WI38 (cell line): ENCODE measurements around the gene INPP5D.
"Not testable (repeated sequence)": the region's sequence is repeated elsewhere in the genome, so short reads cannot be mapped to it uniquely, and the experiment has no call there.

Experiments used
- H3K4me3 ChIP-seq: 2 replicates; pipeline ENCODE4 v1.5.1; 2011; ENCODE audit warnings: low read depth, mild to moderate bottlenecking, control low read depth, low read length
- CTCF ChIP-seq: IDR thresholded peaks from 2 replicates; pipeline ENCODE4 v1.5.1; 2012; ENCODE audit warnings: low read depth, mild to moderate bottlenecking, control low read depth, low read length

The INPP5D gene

GRCh38 chr2:233096006-233096405 is 35.9 kb downstream of the INPP5D start:
- no peak for TF ChIP-seq CTCF

GRCh38 chr2:233098618-233099017 is 38.5 kb downstream of the INPP5D start:
- 0 out of 2 replicates have a peak, but pooled peaks have one; percentile 9 for TF ChIP-seq CTCF
- H3K4me3 ChIP-seq: no peak overlapping the region

More at GRCh38 chr2:233096006-233096405, 35.9 kb downstream of the INPP5D start:
- H3K4me3 ChIP-seq: no peak overlapping the region

GRCh38 chr2:233099820-233100191 is 39.7 kb downstream of the INPP5D start:
- H3K4me3 ChIP-seq: not testable (repeated sequence)

GRCh38 chr2:233100192-233100998 is 40.3 kb downstream of the INPP5D start:
- no peak for TF ChIP-seq CTCF
- H3K4me3 ChIP-seq: no peak overlapping the region

- no peak for TF ChIP-seq CTCF
- no peak overlapping the region for H3K4me3 ChIP-seq
Observed at GRCh38 chr2:233101141-233101540, 41.0 kb downstream of the INPP5D start.

GRCh38 chr2:233101816-233102215 is 41.7 kb downstream of the INPP5D start:
- no peak for TF ChIP-seq CTCF
- no peak overlapping the region for H3K4me3 ChIP-seq

GRCh38 chr2:233105156-233105895 is 45.2 kb downstream of the INPP5D start:
- no peak for TF ChIP-seq CTCF
- no peak overlapping the region for H3K4me3 ChIP-seq
